Sciatic nerve (tissue), 2 donors: ENCODE results near the gene FAM156A. TPM values are rescaled to one million over a fixed set of nuclear protein-coding genes. Genes with fewer than 3 reads are reported as not detected.
"Not testable (repeated sequence)": the region's sequence is repeated elsewhere in the genome, so short reads cannot be mapped to it uniquely, and the experiment has no call there.

Source experiments
- ATAC-seq: fragments of 200-7000 bp; cut with Tn5 transposase; one replicate; pipeline ENCODE4 v1.9.1; 2020; ENCODE audit warnings: mild to moderate bottlenecking, moderate library complexity
- DNase-seq: peaks from one replicate; pipeline ENCODE4 v3.0.0-alpha.2; 2020; ENCODE audit warnings: low spot score
- intact Hi-C: fragments of 100-400 bp; cut with DNase I; formaldehyde crosslinking; loops from one replicate; pipeline ENCODE4 v1.14.2; 2022
- total RNA-seq: library from RNA; stranded (reverse); fragmentation: NEBNext Ultra II Directional; extraction: Animal tissue kit (Norgen Biotek cat#: 25700); gene quantifications from one replicate; pipeline ENCODE4 v1.2.1, GENCODE V29; 2021
- donor health status: DM: no; HTN: no; CAD: no.
- donor health status: DM: no; HTN: no; CAD: no.

Gene FAM156A
- total RNA-seq, 1 donor from 2014 or later: 30.1 TPM

GRCh38 chrX:52974336-52974992, 16.1 kb upstream of the FAM156A start:
- intact Hi-C loops, DNase-seq, ATAC-seq: not testable (repeated sequence)

GRCh38 chrX:52967922-52968321, 9.6 kb upstream of the FAM156A start:
- ATAC-seq, intact Hi-C loops, DNase-seq: not testable (repeated sequence)

GRCh38 chrX:52966993-52967738, 8.8 kb upstream of the FAM156A start:
- DNase-seq, ATAC-seq, intact Hi-C loops: not testable (repeated sequence)

- ATAC-seq, intact Hi-C loops, DNase-seq: not testable (repeated sequence)
These were observed 643 bp upstream of the FAM156A start for GRCh38 chrX:52958961-52959360.

- DNase-seq, ATAC-seq, intact Hi-C loops: not testable (repeated sequence)
These were observed 8.4 kb downstream of the FAM156A start for GRCh38 chrX:52949884-52950283.

GRCh38 chrX:52949325-52949724, 9.0 kb downstream of the FAM156A start:
- intact Hi-C loops, DNase-seq, ATAC-seq: not testable (repeated sequence)

- DNase-seq, intact Hi-C loops: not testable (repeated sequence)
- ATAC-seq: peak; percentile 30
These were observed 10.1 kb downstream of the FAM156A start for GRCh38 chrX:52948265-52948664.

GRCh38 chrX:52947501-52947900, 10.8 kb downstream of the FAM156A start:
- DNase-seq, intact Hi-C loops, ATAC-seq: not testable (repeated sequence)

- ATAC-seq, DNase-seq, intact Hi-C loops: not testable (repeated sequence)
These were observed 12.4 kb downstream of the FAM156A start for GRCh38 chrX:52945838-52946494.

- ATAC-seq, intact Hi-C loops, DNase-seq: not testable (repeated sequence)
These were observed 16.6 kb downstream of the FAM156A start for GRCh38 chrX:52941728-52942127.

- intact Hi-C loops, DNase-seq, ATAC-seq: not testable (repeated sequence)
These were observed 17.6 kb downstream of the FAM156A start for GRCh38 chrX:52940704-52941103.

- intact Hi-C loops, DNase-seq: not testable (repeated sequence)
- ATAC-seq: peak; percentile 26
These were observed 22.9 kb downstream of the FAM156A start for GRCh38 chrX:52935470-52935784.

- ATAC-seq: peak; percentile 98
- intact Hi-C loops: no loop called here
- DNase-seq: peak; percentile 99
These were observed 23.4 kb downstream of the FAM156A start for GRCh38 chrX:52934704-52935469.

- ATAC-seq (no peak), DNase-seq (no peak)
- intact Hi-C loops: no loop called here
These were observed 24.2 kb downstream of the FAM156A start for GRCh38 chrX:52933976-52934703.

GRCh38 chrX:52933213-52933612, 25.1 kb downstream of the FAM156A start:
- DNase-seq: no peak
- no peak for ATAC-seq
- intact Hi-C loops: no loop called here

GRCh38 chrX:52930214-52930613, 28.1 kb downstream of the FAM156A start:
- intact Hi-C loops, DNase-seq, ATAC-seq: not testable (repeated sequence)

GRCh38 chrX:52923781-52924241, 34.5 kb downstream of the FAM156A start:
- no peak for ATAC-seq
- DNase-seq: no peak
- intact Hi-C loops: no loop called here

- ATAC-seq: not testable (repeated sequence)
These were observed 43.6 kb downstream of the FAM156A start for GRCh38 chrX:52914704-52915103.

More at GRCh38 chrX:52914704-52915103, 43.6 kb downstream of the FAM156A start:
- DNase-seq, intact Hi-C loops: not testable (repeated sequence)
